HCT116 (cell line): ENCODE results near the gene EIF4E2. TPM values are rescaled to one million over a fixed set of nuclear protein-coding genes. Genes with fewer than 3 reads are reported as not detected.

Source experiments
- ATAC-seq: fragments of 200-7000 bp; cut with Tn5 transposase; 2 replicates; pipeline ENCODE4 v1.9.1; 2020; ENCODE audit warnings: mild to moderate bottlenecking, moderate library complexity
- BruUV-seq: library from RNA; stranded (reverse); fragments of 400-500 nt; replicated peaks from 2 replicates; lab custom pipeline; 2021; lab: Mats Ljungman, UMichigan
- CTCF ChIA-PET: fragments of 300-600 bp; sonication (Branson Sonifier 250); formaldehyde crosslinking; loops from one replicate; lab custom pipeline; 2021; ENCODE audit warnings: antibody characterized with exemption; lab: Charles Lee
- POLR2A ChIA-PET: fragments of 300-600, 350-600 bp; sonication (Branson Sonifier 250); formaldehyde crosslinking; loops from one replicate; lab custom pipeline; 2021; ENCODE audit warnings: antibody characterized with exemption; lab: Charles Lee
- RAD21 ChIA-PET, 2 experiments: fragments of 300-600 bp; sonication (Branson Sonifier 250); formaldehyde crosslinking; loops; one replicate each; lab custom pipeline; 2023; ENCODE audit warnings: low total read pairs in 2 of 2; ENCODE audit not compliant: uncharacterized antibody in 2 of 2, unreplicated experiment in 2 of 2, low non-redundant PET in 1 of 2; lab: Charles Lee
- DNase-seq: peaks from one replicate; pipeline ENCODE4 v3.0.0-alpha.2; 2010; ENCODE audit warnings: low read depth, low spot score
- H2AFZ ChIP-seq: fragments of 200-600 bp; shearing (Covaris generic), sonication (generic); 2 replicates; pipeline ENCODE4 v1.6.1; 2017; ENCODE audit warnings: low read depth, mixed run types, mixed read lengths, antibody characterized with exemption, low read length; ENCODE audit not compliant: poor library complexity, severe bottlenecking
- H3K27ac ChIP-seq: 2 replicates; pipeline ENCODE4 v1.5.1; 2012; ENCODE audit warnings: low read depth, low read length
- H3K27me3 ChIP-seq: fragments of 200-600 bp; sonication (generic); 2 replicates; pipeline ENCODE4 v1.6.1; 2016; ENCODE audit warnings: mixed run types, low read length, mixed read lengths; ENCODE audit not compliant: insufficient read depth
- H3K36me3 ChIP-seq, 2 experiments: fragments of 200-500 bp in 1 of 2; fragments of 200-600 bp in 1 of 2; sonication (Bioruptor generic) in 1 of 2; sonication (generic) in 1 of 2; 2 replicates each; pipeline versions ENCODE4 v1.5.1 to v1.6.1; 2014 to 2016; ENCODE audit warnings: low read length in 2 of 2, inconsistent platforms in 1 of 2, mixed read lengths in 1 of 2, mixed run types in 1 of 2; ENCODE audit not compliant: insufficient read depth in 2 of 2, control insufficient read depth in 1 of 2
- H3K4me1 ChIP-seq, 2 experiments: fragments of 200-600 bp in 1 of 2; sonication (generic) in 1 of 2; 2 replicates each; pipeline versions ENCODE4 v1.5.1 to v1.6.1; 2012 to 2017; ENCODE audit warnings: low read length in 2 of 2, inconsistent platforms in 1 of 2, mild to moderate bottlenecking in 1 of 2, mixed read lengths in 1 of 2, mixed run types in 1 of 2, moderate library complexity in 1 of 2; ENCODE audit not compliant: insufficient read depth in 2 of 2, control insufficient read depth in 1 of 2
- H3K4me2 ChIP-seq: fragments of 200-600 bp; sonication (generic); 2 replicates; pipeline ENCODE4 v1.6.1; 2017; ENCODE audit warnings: mixed run types, low read length, mixed read lengths
- H3K4me3 ChIP-seq, 2 experiments: fragments of 200-600 bp in 1 of 2; sonication (generic) in 1 of 2; replicated peaks in 1 of 2; 2 replicates each; pipeline ENCODE4 v1.5.1; 2011 to 2016; ENCODE audit warnings: low read length in 2 of 2, control low read depth in 1 of 2, low read depth in 1 of 2, mild to moderate bottlenecking in 1 of 2, mixed read lengths in 1 of 2, mixed run types in 1 of 2
- H3K79me2 ChIP-seq: fragments of 200-600 bp; sonication (generic); 2 replicates; pipeline ENCODE4 v1.6.1; 2017; ENCODE audit warnings: mild to moderate bottlenecking, mixed run types, low read length, moderate library complexity, mixed read lengths; ENCODE audit not compliant: insufficient read depth
- H3K9ac ChIP-seq: fragments of 200-600 bp; sonication (generic); 2 replicates; pipeline ENCODE4 v1.6.1; 2016; ENCODE audit warnings: low read length, mixed read lengths
- H3K9me2 ChIP-seq: fragments of 200-600 bp; sonication (generic), shearing (Covaris generic); 2 replicates; pipeline ENCODE4 v1.6.1; 2017; ENCODE audit warnings: mixed run types, mild to moderate bottlenecking, moderate library complexity; ENCODE audit not compliant: insufficient read depth
- H3K9me3 ChIP-seq, 2 experiments: fragments of 200-500 bp in 1 of 2; fragments of 200-600 bp in 1 of 2; sonication (Bioruptor generic) in 1 of 2; sonication (generic) in 1 of 2; 2 replicates each; pipeline ENCODE4 v1.6.1; 2014 to 2017; ENCODE audit warnings: low read length in 2 of 2, mixed read lengths in 2 of 2, inconsistent platforms in 1 of 2, low read depth in 1 of 2, mild to moderate bottlenecking in 1 of 2, mixed run types in 1 of 2, moderate library complexity in 1 of 2; ENCODE audit not compliant: control insufficient read depth in 1 of 2, insufficient read depth in 1 of 2
- H4K20me1 ChIP-seq: fragments of 200-600 bp; sonication (generic), shearing (Covaris generic); 2 replicates; pipeline ENCODE4 v1.6.1; 2017; ENCODE audit warnings: mixed run types, mild to moderate bottlenecking, moderate library complexity; ENCODE audit not compliant: insufficient read depth
- CBX3 ChIP-seq: IDR thresholded peaks from 2 replicates; pipeline ENCODE4 v1.6.1; 2012; ENCODE audit warnings: low read depth
- CTCF ChIP-seq, 3 experiments: fragments of 200-600 bp in 1 of 3; sonication (generic) in 1 of 3; IDR thresholded peaks in 2 of 3; conservative IDR thresholded peaks in 1 of 3; 2 replicates each; pipeline ENCODE4 v1.5.1; 2012 to 2017; ENCODE audit warnings: low read depth in 2 of 3, low read length in 2 of 3, antibody characterized with exemption in 1 of 3, borderline replicate concordance in 1 of 3, control low read depth in 1 of 3, mild to moderate bottlenecking in 1 of 3, mixed read lengths in 1 of 3, mixed run types in 1 of 3, moderate library complexity in 1 of 3; ENCODE audit not compliant: insufficient read depth in 1 of 3
- ELF1 ChIP-seq: IDR thresholded peaks from 2 replicates; pipeline ENCODE4 v1.6.1; 2012; ENCODE audit warnings: low read depth, borderline replicate concordance
- FOSL1 ChIP-seq: IDR thresholded peaks from 2 replicates; pipeline ENCODE4 v1.6.1; 2012; ENCODE audit warnings: low read depth
- RAD21 ChIP-seq: IDR thresholded peaks from 2 replicates; pipeline ENCODE4 v1.6.1; 2012; ENCODE audit warnings: low read depth, mild to moderate bottlenecking
- REST ChIP-seq: IDR thresholded peaks from 2 replicates; pipeline ENCODE4 v1.6.1; 2012; ENCODE audit warnings: low read depth
- SIN3A ChIP-seq: IDR thresholded peaks from 2 replicates; pipeline ENCODE4 v1.6.1; 2012; ENCODE audit warnings: low read depth
- SRF ChIP-seq: IDR thresholded peaks from 2 replicates; pipeline ENCODE4 v1.6.1; 2012; ENCODE audit warnings: low read depth
- YY1 ChIP-seq: IDR thresholded peaks from 2 replicates; pipeline ENCODE4 v1.6.1; 2011; ENCODE audit warnings: low read length, low read depth, moderate library complexity, mild to moderate bottlenecking; ENCODE audit not compliant: insufficient replicate concordance; ENCODE audit errors: extremely low read depth
- ZBTB33 ChIP-seq: IDR thresholded peaks from 2 replicates; pipeline ENCODE4 v1.6.1; 2011; ENCODE audit warnings: mild to moderate bottlenecking, low read length, moderate library complexity; ENCODE audit not compliant: insufficient replicate concordance; ENCODE audit errors: extremely low read depth
- ZFX ChIP-seq: fragments of 450-650 bp; IDR thresholded peaks from 2 replicates; pipeline ENCODE4 v1.6.1; 2017
- ZNF274 ChIP-seq: fragments of 200-500 bp; sonication (Bioruptor generic); IDR thresholded peaks from 2 replicates; pipeline ENCODE4 v1.6.1; 2014; ENCODE audit warnings: mild to moderate bottlenecking, low read depth, low read length, inconsistent platforms
- intact Hi-C: fragments of 100-400 bp; cut with micrococcal nuclease; formaldehyde crosslinking; loops from 2 replicates; pipeline ENCODE4 v1.10.0; 2022
- total RNA-seq: library from RNA; stranded (reverse); gene quantifications from one replicate; pipeline ENCODE4 v1.2.1, GENCODE V29; 2021; ENCODE audit not compliant: unreplicated experiment

Gene EIF4E2
- total RNA-seq, 1 experiment from 2014 or later = 58.6 TPM

GRCh38 chr2:232512602-232513001, 37.9 kb upstream of the EIF4E2 start:
- ChIA-PET RAD21 (no interaction called here), POLR2A (no interaction called here), CTCF (interaction anchor here (1.2 kb wide), 1 partner anchor 612 kb away, joined by 3 read pairs; no protein-coding TSS in a partner anchor)
- no TSS peak for BruUV-seq
- ATAC-seq = no peak
- intact Hi-C loops = no loop called here
- Histone ChIP-seq H3K27me3 (no peaks in the 10 kb centered on the region), H3K79me2 (no peaks in the 10 kb centered on the region), H4K20me1 (no peaks in the 10 kb centered on the region), H3K9me3 (no peaks in the 10 kb centered on the region), H2AFZ (no peak overlapping the region), H3K9ac (no peak overlapping the region), H3K27ac (no peak overlapping the region), H3K4me1 (no peaks in the 10 kb centered on the region), H3K4me3 (no peak overlapping the region), H3K9me2 (no peaks in the 10 kb centered on the region), H3K36me3 (no peaks in the 10 kb centered on the region), H3K4me2 (no peak overlapping the region)
- no peak for TF ChIP-seq CBX3
- no peak for TF ChIP-seq SRF
- TF ChIP-seq FOSL1 = no peak
- DNase-seq = no peak

GRCh38 chr2:232513353-232513752, 37.1 kb upstream of the EIF4E2 start:
- ChIA-PET POLR2A (no interaction called here), CTCF (no interaction called here), RAD21 (no interaction called here)
- Histone ChIP-seq H3K36me3 (no peaks in the 10 kb centered on the region), H4K20me1 (no peaks in the 10 kb centered on the region), H3K79me2 (no peaks in the 10 kb centered on the region), H3K27me3 (no peaks in the 10 kb centered on the region), H3K4me2 (no peak overlapping the region), H2AFZ (no peak overlapping the region), H3K9ac (no peak overlapping the region), H3K9me2 (no peaks in the 10 kb centered on the region), H3K4me3 (no peak overlapping the region), H3K9me3 (no peaks in the 10 kb centered on the region), H3K27ac (no peak overlapping the region), H3K4me1 (no peaks in the 10 kb centered on the region)
- DNase-seq (no peak), ATAC-seq (no peak)
- intact Hi-C loops = no loop called here
- TF ChIP-seq YY1 (no peak), CTCF (IDR thresholded peaks at IDR 0.05 in 2 of 3, conservative IDR thresholded peaks at IDR 0.05 in 1 of 3; ENCODE audit: borderline replicate concordance in 1 of 3, insufficient read depth in 1 of 3, low read depth in 2 of 3, low read length in 2 of 3) (no peak), REST (no peak), CBX3 (no peak), SIN3A (no peak), ZFX (no peak), ZBTB33 (no peak), ZNF274 (no peak), ELF1 (no peak), RAD21 (no peak), SRF (no peak)
- BruUV-seq = no TSS peak
